HG03159 (cell line): ENCODE results near the gene TEKT5.

ENCODE experiments used
- ATAC-seq: cut with Tn5 transposase; IDR thresholded peaks from one replicate; pipeline ENCODE4 v1.9.1; 2021; ENCODE audit warnings: mild to moderate bottlenecking, moderate library complexity; ENCODE audit not compliant: unreplicated experiment

TEKT5 gene

GRCh38 chr16:10613785-10614485 is 80.8 kb downstream of the TEKT5 start:
- ATAC-seq: peak; percentile 76

- no peak for ATAC-seq
These were observed 82.0 kb downstream of the TEKT5 start for GRCh38 chr16:10612649-10613179.

GRCh38 chr16:10611825-10612342 is 82.8 kb downstream of the TEKT5 start:
- no peak for ATAC-seq

GRCh38 chr16:10610499-10611184 is 84.1 kb downstream of the TEKT5 start:
- ATAC-seq: no peak

GRCh38 chr16:10609402-10609774 is 85.3 kb downstream of the TEKT5 start:
- ATAC-seq: no peak

GRCh38 chr16:10608687-10609401 is 85.9 kb downstream of the TEKT5 start:
- no peak for ATAC-seq

- ATAC-seq: no peak
These were observed 87.6 kb downstream of the TEKT5 start for GRCh38 chr16:10607157-10607556.

- no peak for ATAC-seq
These were observed 88.1 kb downstream of the TEKT5 start for GRCh38 chr16:10606607-10607006.

GRCh38 chr16:10605636-10606035 is 89.1 kb downstream of the TEKT5 start:
- ATAC-seq: no peak

GRCh38 chr16:10601444-10602408 is 93.0 kb downstream of the TEKT5 start:
- no peak for ATAC-seq

- no peak for ATAC-seq
These were observed 93.8 kb downstream of the TEKT5 start for GRCh38 chr16:10600782-10601443.

- no peak for ATAC-seq
These were observed 95.1 kb downstream of the TEKT5 start for GRCh38 chr16:10599626-10600025.

- no peak for ATAC-seq
These were observed 96.6 kb downstream of the TEKT5 start for GRCh38 chr16:10598157-10598556.

- no peak for ATAC-seq
These were observed 97.5 kb downstream of the TEKT5 start for GRCh38 chr16:10597187-10597601.

GRCh38 chr16:10594312-10594950 is 100.3 kb downstream of the TEKT5 start:
- no peak for ATAC-seq

GRCh38 chr16:10592611-10593010 is 102.1 kb downstream of the TEKT5 start:
- ATAC-seq: no peak

- ATAC-seq: no peak
These were observed 104.4 kb downstream of the TEKT5 start for GRCh38 chr16:10590342-10590741.

GRCh38 chr16:10589109-10589508 is 105.6 kb downstream of the TEKT5 start:
- no peak for ATAC-seq

- no peak for ATAC-seq
These were observed 107.1 kb downstream of the TEKT5 start for GRCh38 chr16:10587622-10588021.
